Heart left ventricle (tissue), 13 donors: ENCODE results near the gene DGKZ.

Experiments
- CTCF ChIP-seq, 12 donors: fragments of 200-600 bp; sonication (generic) in 4 of 12; IDR thresholded peaks; one replicate each; pipeline versions ENCODE4 v1.5.0 to v1.8.0; 2018 to 2022; ENCODE audit warnings: antibody characterized with exemption in 12 of 12, mild to moderate bottlenecking in 5 of 12
- POLR2A ChIP-seq, 2 donors: fragments of 450-650 bp; IDR thresholded peaks; one replicate each; pipeline ENCODE4 v1.6.1; 2017; ENCODE audit warnings: antibody characterized with exemption in 2 of 2, mild to moderate bottlenecking in 2 of 2, moderate library complexity in 2 of 2
- donor health status: ischemic (EF 13 %, LVEDD 7.1; RV severe dilation, severe dysfunction).
- donor health status: DM: no; HTN: yes; CAD: no.
- donor health status: DM: no; HTN: no; CAD: no.
- donor health status: ischemic (EF 25% LVEDD 6.9; RV normal size, moderate dysfunction).
- donor health status: ischemic (EF 25% LVEDD 5.7; RV mildly dilated, moderate dysfunction).
- donor health status: ischemic (EF 35%, LVEDD 5.7; RV mildly dilated, moderate dysfunction).
- donor health status: nonischemic (EF 11% LVEDD 7.7; RV severe dilation, severe dysfunction).
- donor health status: DM: yes; HTN: yes; CAD: no.
- donor health status: PGD.
- donor health status: ischemic (EF 29% LVEDD 5.4; RV normal size, mild dysfunction).
- donor health status: nonischemic (EF 23%, LVEDD 6.1; RV moderate dilation, normal function).

- TF ChIP-seq CTCF (IDR thresholded peaks at IDR 0.05): no peak
- TF ChIP-seq POLR2A (IDR thresholded peaks at IDR 0.05): no peak
These were observed 5.0 kb upstream of the DGKZ start for GRCh38 chr11:46342239-46342638.
